Suprapubic skin (tissue), 4 donors: ENCODE results near the gene EP400.

ENCODE experiments used
- POLR2A ChIP-seq, 2 donors: fragments of 450-650 bp; IDR thresholded peaks; one replicate each; pipeline ENCODE4 v1.6.1; 2017; ENCODE audit warnings: antibody characterized with exemption in 2 of 2, mild to moderate bottlenecking in 2 of 2, moderate library complexity in 2 of 2
- POLR2AphosphoS5 ChIP-seq, 3 donors: sonication (generic); formaldehyde crosslinking; IDR thresholded peaks; one replicate each; pipeline ENCODE4 v1.6.1; 2017; ENCODE audit warnings: antibody characterized with exemption in 3 of 3
- TF ChIP-seq, protein P1 (sequence below), 2 donors: fragments of 200-600 bp in 1 of 2; fragments of 450-650 bp in 1 of 2; sonication (generic) in 1 of 2; IDR thresholded peaks; one replicate each; pipeline ENCODE4 v1.5.1; 2016 to 2019; ENCODE audit warnings: antibody characterized with exemption in 2 of 2, mild to moderate bottlenecking in 1 of 2, moderate library complexity in 1 of 2

DNA sequence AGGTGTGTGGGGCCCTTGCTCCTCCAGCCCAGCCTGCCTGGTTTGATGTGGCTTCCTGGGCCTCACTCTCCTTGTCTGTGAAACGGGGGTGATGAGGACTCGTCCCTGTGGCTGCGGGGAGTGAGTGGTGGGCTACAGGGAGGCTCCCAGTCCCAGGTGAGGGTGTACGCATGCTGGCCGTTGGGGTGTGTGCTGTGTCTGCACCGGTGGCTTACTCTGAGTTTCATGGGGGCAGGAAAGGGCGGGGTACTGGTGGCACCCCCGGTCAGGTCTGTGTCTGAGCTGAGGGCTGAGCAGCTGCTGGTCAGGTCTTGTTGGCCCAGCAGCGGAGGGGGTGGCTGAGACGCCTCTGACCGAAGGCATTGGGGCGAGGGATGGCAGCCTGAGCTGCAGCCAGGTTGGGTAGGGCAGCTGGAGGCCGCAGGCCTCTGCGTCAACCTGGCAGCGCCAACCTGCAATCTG is 44.1 kb upstream of the EP400 start:
- TF ChIP-seq, protein P1, sequence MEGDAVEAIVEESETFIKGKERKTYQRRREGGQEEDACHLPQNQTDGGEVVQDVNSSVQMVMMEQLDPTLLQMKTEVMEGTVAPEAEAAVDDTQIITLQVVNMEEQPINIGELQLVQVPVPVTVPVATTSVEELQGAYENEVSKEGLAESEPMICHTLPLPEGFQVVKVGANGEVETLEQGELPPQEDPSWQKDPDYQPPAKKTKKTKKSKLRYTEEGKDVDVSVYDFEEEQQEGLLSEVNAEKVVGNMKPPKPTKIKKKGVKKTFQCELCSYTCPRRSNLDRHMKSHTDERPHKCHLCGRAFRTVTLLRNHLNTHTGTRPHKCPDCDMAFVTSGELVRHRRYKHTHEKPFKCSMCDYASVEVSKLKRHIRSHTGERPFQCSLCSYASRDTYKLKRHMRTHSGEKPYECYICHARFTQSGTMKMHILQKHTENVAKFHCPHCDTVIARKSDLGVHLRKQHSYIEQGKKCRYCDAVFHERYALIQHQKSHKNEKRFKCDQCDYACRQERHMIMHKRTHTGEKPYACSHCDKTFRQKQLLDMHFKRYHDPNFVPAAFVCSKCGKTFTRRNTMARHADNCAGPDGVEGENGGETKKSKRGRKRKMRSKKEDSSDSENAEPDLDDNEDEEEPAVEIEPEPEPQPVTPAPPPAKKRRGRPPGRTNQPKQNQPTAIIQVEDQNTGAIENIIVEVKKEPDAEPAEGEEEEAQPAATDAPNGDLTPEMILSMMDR (IDR thresholded peaks at IDR 0.05): no peak
- TF ChIP-seq POLR2AphosphoS5 (IDR thresholded peaks at IDR 0.05) (no peak), POLR2A (IDR thresholded peaks at IDR 0.05) (no peak)
